HG02870 (cell line): ENCODE measurements around the gene TRIP4.
"Not testable (repeated sequence)": the region's sequence is repeated elsewhere in the genome, so short reads cannot be mapped to it uniquely, and the experiment has no call there.

Experiments used
- ATAC-seq: cut with Tn5 transposase; IDR thresholded peaks from one replicate; pipeline ENCODE4 v1.9.1; 2021; ENCODE audit warnings: mild to moderate bottlenecking, moderate library complexity; ENCODE audit not compliant: unreplicated experiment

TRIP4 gene

GRCh38 chr15:64380130-64380870 is 7.3 kb upstream of the TRIP4 start:
- not testable (repeated sequence) for ATAC-seq

- peak; percentile 97 for ATAC-seq
These were observed 6.5 kb upstream of the TRIP4 start, which contains the start of gene PCLAF for GRCh38 chr15:64381000-64381751. PCLAF (minus strand) TSS chr15:64381441; CDS start chr15:64381371, 70 bp downstream.

GRCh38 chr15:64383760-64384159 is 3.9 kb upstream of the TRIP4 start:
- ATAC-seq, result no peak

- ATAC-seq, result no peak
These were observed 1.3 kb upstream of the TRIP4 start for GRCh38 chr15:64386291-64386690.

- no peak for ATAC-seq
These were observed 1.4 kb downstream of the TRIP4 start for GRCh38 chr15:64389036-64389435.

- not testable (repeated sequence) for ATAC-seq
These were observed 4.8 kb downstream of the TRIP4 start for GRCh38 chr15:64392471-64392870.

GRCh38 chr15:64396789-64397188 is 9.2 kb downstream of the TRIP4 start:
- no peak for ATAC-seq

GRCh38 chr15:64398575-64398974 is 10.9 kb downstream of the TRIP4 start:
- no peak for ATAC-seq

- no peak for ATAC-seq
These were observed 12.9 kb downstream of the TRIP4 start for GRCh38 chr15:64400583-64400982.

- ATAC-seq, result no peak
These were observed 24.6 kb downstream of the TRIP4 start for GRCh38 chr15:64412216-64412615.

GRCh38 chr15:64422697-64423096 is 35.1 kb downstream of the TRIP4 start:
- ATAC-seq, result no peak

GRCh38 chr15:64423970-64424369 is 36.3 kb downstream of the TRIP4 start:
- ATAC-seq, result no peak

- ATAC-seq, result no peak
These were observed 37.6 kb downstream of the TRIP4 start for GRCh38 chr15:64425221-64425620.

GRCh38 chr15:64426845-64427465 is 39.3 kb downstream of the TRIP4 start:
- no peak for ATAC-seq

GRCh38 chr15:64429448-64429847 is 41.8 kb downstream of the TRIP4 start:
- ATAC-seq, result no peak

- ATAC-seq, result no peak
These were observed 42.5 kb downstream of the TRIP4 start for GRCh38 chr15:64430000-64430735.

- no peak for ATAC-seq
These were observed 50.3 kb downstream of the TRIP4 start for GRCh38 chr15:64437982-64438381.

GRCh38 chr15:64438653-64439447 is 51.2 kb downstream of the TRIP4 start:
- ATAC-seq, result no peak

- ATAC-seq, result no peak
These were observed 54.2 kb downstream of the TRIP4 start for GRCh38 chr15:64441852-64442251.

GRCh38 chr15:64443016-64443415 is 55.4 kb downstream of the TRIP4 start:
- no peak for ATAC-seq
